B cell (primary cell): Measurements from ENCODE around the gene MRPL34. TPM values are rescaled to one million over a fixed set of nuclear protein-coding genes. Genes with fewer than 3 reads are reported as not detected.

Experiments
- ATAC-seq: fragments of 200-7000 bp; cut with Tn5 transposase; one replicate; pipeline ENCODE4 v1.10.0; 2021; ENCODE audit warnings: low read depth, mild to moderate bottlenecking, moderate number of reproducible peaks, moderate library complexity
- CTCF ChIA-PET: fragments of 350-600 bp; sonication (Branson Sonifier 250); formaldehyde crosslinking; loops from one replicate; lab custom pipeline; 2021; ENCODE audit warnings: antibody characterized with exemption, inconsistent platforms; lab: Charles Lee
- POLR2A ChIA-PET: fragments of 350-600 bp; sonication (Branson Sonifier 250); formaldehyde crosslinking; loops from one replicate; lab custom pipeline; 2021; ENCODE audit warnings: antibody characterized with exemption; lab: Charles Lee
- DNase-seq: peaks from one replicate; pipeline ENCODE4 v3.0.0; 2013
- H2AFZ ChIP-seq: 2 replicates; pipeline ENCODE4 v1.6.1; 2012; ENCODE audit warnings: mild to moderate bottlenecking, low read depth, low read length; ENCODE audit not compliant: insufficient read depth, poor library complexity, severe bottlenecking
- H3K27ac ChIP-seq, 2 donors: 1 replicate in 1 of 2; 2 replicates in 1 of 2; pipeline ENCODE4 v1.5.1; 2012 to 2013; ENCODE audit warnings: low read length in 2 of 2, mild to moderate bottlenecking in 2 of 2, moderate library complexity in 1 of 2
- H3K27me3 ChIP-seq, 4 experiments: fragments of 200-600 bp in 1 of 4; sonication (generic) in 1 of 4; replicated peaks in 1 of 4; 1 replicate in 2 of 4; 2 replicates in 2 of 4; pipeline versions ENCODE4 v1.6.1 to v1.7.0; 2013 to 2016; ENCODE audit warnings: low read length in 3 of 4, mild to moderate bottlenecking in 2 of 4, mixed read lengths in 1 of 4, moderate library complexity in 1 of 4; ENCODE audit not compliant: insufficient read depth in 4 of 4, control insufficient read depth in 3 of 4; ENCODE audit errors: control extremely low read depth in 1 of 4
- H3K36me3 ChIP-seq, 2 experiments: replicated peaks in 1 of 2; 1 replicate in 1 of 2; 2 replicates in 1 of 2; pipeline versions ENCODE4 v1.6.1 to v1.7.1; 2013; ENCODE audit warnings: low read length in 1 of 2; ENCODE audit not compliant: insufficient read depth in 2 of 2, control insufficient read depth in 1 of 2; ENCODE audit errors: control extremely low read depth in 1 of 2, extremely low read depth in 1 of 2
- H3K4me1 ChIP-seq, 2 donors: fragments of 200-600 bp in 1 of 2; sonication (generic) in 1 of 2; 1 replicate in 1 of 2; 2 replicates in 1 of 2; pipeline versions ENCODE4 v1.5.1 to v1.6.1; 2013 to 2017; ENCODE audit warnings: low read length in 2 of 2; ENCODE audit not compliant: control insufficient read depth in 2 of 2, insufficient read depth in 2 of 2
- H3K4me2 ChIP-seq: replicated peaks from 2 replicates; pipeline ENCODE3; 2012; ENCODE audit warnings: mild to moderate bottlenecking, low read depth, low read length; ENCODE audit not compliant: poor library complexity, severe bottlenecking
- H3K4me3 ChIP-seq, 5 experiments: fragments of 200-600 bp in 1 of 5; sonication (generic) in 1 of 5; 1 replicate in 3 of 5; 2 replicates in 2 of 5; pipeline versions ENCODE4 v1.5.1 to v1.7.0; 2011 to 2016; ENCODE audit warnings: low read length in 4 of 5, mild to moderate bottlenecking in 4 of 5, low read depth in 2 of 5, control low read depth in 1 of 5, moderate library complexity in 1 of 5; ENCODE audit not compliant: insufficient read depth in 1 of 5; ENCODE audit errors: control extremely low read depth in 1 of 5, extremely low read depth in 1 of 5
- H3K79me2 ChIP-seq: fragments of 200-600 bp; sonication (generic); one replicate; pipeline ENCODE4 v1.6.0; 2016; ENCODE audit warnings: low read length; ENCODE audit not compliant: control insufficient read depth, insufficient read depth
- H3K9ac ChIP-seq: fragments of 200-600 bp; sonication (generic); 2 replicates; pipeline ENCODE4 v1.6.1; 2017; ENCODE audit warnings: mild to moderate bottlenecking, low read length, moderate library complexity
- H3K9me3 ChIP-seq, 3 donors: one replicate each; pipeline versions ENCODE4 v1.6.1 to v1.7.1; 2013; ENCODE audit warnings: low read length in 2 of 3; ENCODE audit not compliant: control insufficient read depth in 2 of 3, insufficient read depth in 1 of 3; ENCODE audit errors: control extremely low read depth in 1 of 3
- H4K20me1 ChIP-seq: 2 replicates; pipeline ENCODE4 v1.6.0; 2012; ENCODE audit warnings: mild to moderate bottlenecking, low read length; ENCODE audit not compliant: insufficient read depth, control insufficient read depth, poor library complexity, severe bottlenecking
- H3K27ac Mint-ChIP-seq: one replicate; pipeline ENCODE4 v1.8.0; 2021; ENCODE audit warnings: mixed read lengths
- H3K27me3 Mint-ChIP-seq: one replicate; pipeline ENCODE4 v1.8.0; 2021; ENCODE audit warnings: mixed read lengths
- H3K4me1 Mint-ChIP-seq: one replicate; pipeline ENCODE4 v1.8.0; 2021; ENCODE audit warnings: mixed read lengths
- H3K4me3 Mint-ChIP-seq: one replicate; pipeline ENCODE4 v1.8.0; 2021; ENCODE audit warnings: mixed read lengths
- H3K9me3 Mint-ChIP-seq: one replicate; pipeline ENCODE4 v1.8.0; 2022; ENCODE audit warnings: mixed read lengths; ENCODE audit not compliant: insufficient read depth
- EZH2 ChIP-seq: IDR thresholded peaks from 2 replicates; pipeline ENCODE4 v1.6.1; 2012; ENCODE audit warnings: borderline replicate concordance, low read depth, mild to moderate bottlenecking, moderate library complexity, low read length; ENCODE audit not compliant: insufficient read depth, poor library complexity, severe bottlenecking
- WGBS: methylation state at CpG from one replicate; pipeline ENCODE4 v1.1.5; 2013; ENCODE audit warnings: missing lambda C conversion rate; ENCODE audit not compliant: insufficient coverage; 5-methylcytosine and 5-hydroxymethylcytosine counted together
- intact Hi-C: fragments of 100-400 bp; cut with micrococcal nuclease; formaldehyde crosslinking; loops from one replicate; pipeline ENCODE4 v1.10.0; 2022
- polyA plus RNA-seq: library from polyadenylated mRNA; depleted of rRNA; stranded (reverse); fragments of >200 nt; gene quantifications from 2 replicates; pipeline ENCODE4 v1.2.3, GENCODE V29; 2012
- total RNA-seq, 2 donors: library from RNA; stranded (reverse); fragments of 120-200 nt in 1 of 2; gene quantifications; 1 replicate in 1 of 2; 2 replicates in 1 of 2; pipeline versions ENCODE4 v1.2.3 to v1.2.4, GENCODE V29; 2013 to 2022
- TF ChIP-seq, protein P1 (sequence below): fragments of 200-600 bp; IDR thresholded peaks from one replicate; pipeline ENCODE4 v1.8.0; 2022; ENCODE audit warnings: antibody characterized with exemption, mild to moderate bottlenecking

MRPL34 gene
- total and polyA plus RNA-seq, 2 donors (not counting 1 experiment from before 2014, with no cell fraction given) = 16.5 to 45.7 TPM

DNA sequence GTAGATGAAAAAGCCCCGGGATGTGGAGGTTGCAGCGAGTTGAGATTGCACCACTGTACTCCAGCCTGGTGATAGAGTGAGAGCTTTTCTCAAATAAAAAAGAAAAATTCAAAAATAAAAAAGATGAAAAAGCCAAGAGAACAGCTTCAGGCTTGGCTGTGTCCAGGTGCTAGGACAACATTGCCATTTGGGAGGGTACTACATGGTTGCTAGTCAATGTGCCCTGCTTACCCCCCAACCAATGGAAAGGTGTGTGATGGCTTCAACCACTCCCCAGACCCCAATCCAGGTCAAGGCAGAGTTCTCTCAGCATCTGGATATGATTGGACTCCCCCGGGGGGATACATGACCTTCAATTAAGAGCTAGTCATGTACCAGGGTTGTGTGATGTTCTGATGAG, 26.2 kb upstream of the MRPL34 start:
- H3K9ac ChIP-seq = no peak overlapping the region
- no peak overlapping the region for H2AFZ ChIP-seq
- ChIA-PET POLR2A (no interaction called here), CTCF (interaction anchor here (0.6 to 5.9 kb wide), 7 partner anchors 13 to 492 kb away, joined by 3 to 52 read pairs (median 3); partner anchors contain the start of genes BABAM1, DDA1 and USHBP1)
- H3K27ac ChIP-seq = no peak overlapping the region
- intact Hi-C loops = no loop called here
- H4K20me1 ChIP-seq = no peaks in the 10 kb centered on the region
- no CpG with 5 or more reads among the region's 3 CpGs for WGBS
- H3K4me3 ChIP-seq = no peak overlapping the region
- H3K27me3 ChIP-seq = no peaks in the 10 kb centered on the region
- no peak for TF ChIP-seq EZH2
- TF ChIP-seq, protein P1, sequence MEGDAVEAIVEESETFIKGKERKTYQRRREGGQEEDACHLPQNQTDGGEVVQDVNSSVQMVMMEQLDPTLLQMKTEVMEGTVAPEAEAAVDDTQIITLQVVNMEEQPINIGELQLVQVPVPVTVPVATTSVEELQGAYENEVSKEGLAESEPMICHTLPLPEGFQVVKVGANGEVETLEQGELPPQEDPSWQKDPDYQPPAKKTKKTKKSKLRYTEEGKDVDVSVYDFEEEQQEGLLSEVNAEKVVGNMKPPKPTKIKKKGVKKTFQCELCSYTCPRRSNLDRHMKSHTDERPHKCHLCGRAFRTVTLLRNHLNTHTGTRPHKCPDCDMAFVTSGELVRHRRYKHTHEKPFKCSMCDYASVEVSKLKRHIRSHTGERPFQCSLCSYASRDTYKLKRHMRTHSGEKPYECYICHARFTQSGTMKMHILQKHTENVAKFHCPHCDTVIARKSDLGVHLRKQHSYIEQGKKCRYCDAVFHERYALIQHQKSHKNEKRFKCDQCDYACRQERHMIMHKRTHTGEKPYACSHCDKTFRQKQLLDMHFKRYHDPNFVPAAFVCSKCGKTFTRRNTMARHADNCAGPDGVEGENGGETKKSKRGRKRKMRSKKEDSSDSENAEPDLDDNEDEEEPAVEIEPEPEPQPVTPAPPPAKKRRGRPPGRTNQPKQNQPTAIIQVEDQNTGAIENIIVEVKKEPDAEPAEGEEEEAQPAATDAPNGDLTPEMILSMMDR = no peak
- peaks cover 0 to 40% of the 10 kb centered on the region in 2 experiments for H3K36me3 ChIP-seq
- H3K79me2 ChIP-seq = peaks cover 8% of the 10 kb centered on the region
- no peak overlapping the region for H3K4me2 ChIP-seq
- peaks cover 8% of the 10 kb centered on the region for H3K4me1 Mint-ChIP-seq
- no peaks in the 10 kb centered on the region for H3K27me3 Mint-ChIP-seq
- DNase-seq = no peak
- no peak for ATAC-seq
- peaks cover 5 to 21% of the 10 kb centered on the region in 2 donors for H3K4me1 ChIP-seq
- no peaks in the 10 kb centered on the region for H3K9me3 Mint-ChIP-seq
- no peak overlapping the region for H3K4me3 Mint-ChIP-seq
- H3K27ac Mint-ChIP-seq = no peak overlapping the region
- H3K9me3 ChIP-seq = no peaks in the 10 kb centered on the region
